AG20443 (cell line): ENCODE measurements around the gene DHCR7.

Experiments
- DNase-seq: peaks from one replicate; pipeline ENCODE4 v3.0.0; 2012; ENCODE audit warnings: low spot score, mixed read lengths

DHCR7 gene, protein sequence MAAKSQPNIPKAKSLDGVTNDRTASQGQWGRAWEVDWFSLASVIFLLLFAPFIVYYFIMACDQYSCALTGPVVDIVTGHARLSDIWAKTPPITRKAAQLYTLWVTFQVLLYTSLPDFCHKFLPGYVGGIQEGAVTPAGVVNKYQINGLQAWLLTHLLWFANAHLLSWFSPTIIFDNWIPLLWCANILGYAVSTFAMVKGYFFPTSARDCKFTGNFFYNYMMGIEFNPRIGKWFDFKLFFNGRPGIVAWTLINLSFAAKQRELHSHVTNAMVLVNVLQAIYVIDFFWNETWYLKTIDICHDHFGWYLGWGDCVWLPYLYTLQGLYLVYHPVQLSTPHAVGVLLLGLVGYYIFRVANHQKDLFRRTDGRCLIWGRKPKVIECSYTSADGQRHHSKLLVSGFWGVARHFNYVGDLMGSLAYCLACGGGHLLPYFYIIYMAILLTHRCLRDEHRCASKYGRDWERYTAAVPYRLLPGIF

DNA sequence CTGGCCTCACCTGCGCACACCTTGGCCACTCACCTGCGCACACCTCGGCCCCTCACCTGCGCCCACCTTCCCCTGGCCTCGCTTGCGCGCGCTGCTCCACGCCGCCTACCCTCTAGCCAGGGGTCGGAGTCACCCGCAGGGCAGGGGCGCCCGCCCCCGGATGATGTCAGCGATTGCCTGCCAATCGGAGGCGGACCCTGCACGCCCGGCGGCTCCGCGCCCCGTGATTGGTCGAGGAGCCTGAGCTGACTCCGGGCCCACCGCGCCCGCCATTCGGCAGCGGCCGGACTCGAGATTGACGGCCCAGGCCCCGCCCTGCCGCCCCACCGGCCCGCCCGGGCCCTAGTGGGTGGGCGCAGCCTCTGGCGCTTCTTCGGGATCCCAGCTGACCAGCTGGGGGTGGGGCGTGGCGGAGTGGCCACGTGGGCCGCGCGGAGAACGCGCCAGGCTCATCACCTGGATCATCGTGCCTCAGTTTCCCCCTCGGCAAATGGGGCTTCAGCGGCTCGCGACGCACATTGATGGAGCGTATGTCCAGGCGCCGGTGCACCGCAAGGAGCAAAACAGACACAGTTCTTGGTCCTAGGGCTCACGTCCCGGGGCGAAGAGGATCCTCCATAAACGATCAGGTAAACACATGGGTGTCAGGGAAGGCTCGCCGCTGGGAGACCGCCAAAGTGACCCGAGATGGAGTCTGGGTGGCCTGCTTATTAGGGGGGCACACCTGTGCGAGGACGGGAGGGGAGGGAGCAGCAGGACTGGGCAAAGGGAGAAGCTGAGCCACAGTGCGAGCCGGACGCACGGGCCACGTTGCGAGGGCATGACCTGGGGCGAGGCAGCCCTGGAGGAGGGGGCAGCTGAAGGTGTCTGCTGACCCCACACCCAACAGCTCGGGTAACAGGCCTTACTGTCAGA, at the start of gene DHCR7:
Gene DHCR7 (minus strand): TSS at position 137 of the 915 bp plus-strand sequence. CDS start 3,441 bp downstream, outside the sequence.
- DNase-seq, result peak; percentile 99

DNA sequence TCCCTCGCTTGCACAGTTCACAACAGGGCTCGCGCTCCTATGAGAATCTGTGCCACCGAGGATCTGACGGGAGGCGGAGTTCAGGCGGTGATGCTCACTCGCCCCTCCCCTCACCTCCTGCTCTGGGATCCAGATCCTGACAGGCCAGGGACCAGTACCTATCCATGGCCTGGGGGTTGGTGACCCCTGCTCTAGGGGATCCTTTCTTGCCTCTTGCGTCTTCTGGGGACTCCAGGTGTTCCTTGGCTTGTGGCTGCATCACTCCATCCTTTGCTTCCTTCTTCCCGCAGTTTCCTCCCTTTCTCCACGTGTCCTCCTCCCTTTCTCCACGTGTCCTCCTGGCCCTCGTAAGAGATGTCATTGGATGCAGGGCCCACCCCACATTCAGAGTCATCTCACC, 48.2 kb upstream of the DHCR7 start:
- DNase-seq, result no peak

DNA sequence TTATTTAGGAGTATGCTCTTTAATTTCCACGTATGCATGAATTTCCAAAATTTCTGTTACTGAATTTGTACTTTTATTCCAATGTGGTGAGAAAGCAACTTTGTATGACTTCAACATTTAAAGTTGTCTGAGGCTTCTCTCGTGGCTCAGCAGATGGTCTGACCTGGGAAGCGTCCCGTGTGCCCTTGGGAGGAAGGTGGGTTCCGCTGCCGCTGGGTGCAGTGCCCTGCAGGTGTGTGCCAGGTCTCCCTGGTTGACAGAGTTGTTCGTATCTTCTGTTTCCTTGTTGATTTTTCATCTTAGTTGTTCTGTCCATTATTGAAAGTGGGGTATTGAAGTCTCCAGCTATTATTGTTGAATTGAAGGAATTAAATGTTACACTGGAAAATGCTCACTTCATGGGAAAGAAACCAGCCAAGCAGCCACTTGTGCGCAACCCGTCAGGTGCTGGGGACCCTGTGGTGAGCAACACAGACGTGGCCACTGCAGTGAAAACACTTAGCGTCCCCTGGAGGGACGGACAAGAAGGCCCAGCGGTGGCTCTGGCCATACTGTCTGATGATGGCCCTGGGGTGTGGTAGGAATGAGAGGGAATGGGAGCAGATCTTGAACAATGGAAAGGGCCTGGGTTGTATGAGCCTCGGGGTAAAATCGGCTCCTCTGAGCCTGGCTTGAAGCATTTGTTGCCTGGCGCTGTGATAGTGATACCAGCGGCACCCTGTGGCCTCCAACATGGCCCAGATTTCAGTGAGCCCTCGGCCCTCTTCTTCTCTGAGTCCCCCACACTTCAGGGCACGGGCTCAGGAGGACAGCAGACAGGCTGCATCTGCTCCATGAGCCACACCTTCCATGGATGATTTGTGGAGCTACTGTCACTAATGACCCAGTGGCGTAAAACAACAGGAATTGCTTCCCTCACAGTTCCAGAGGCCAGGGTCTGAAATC, 47.4 kb upstream of the DHCR7 start:
- no peak for DNase-seq

DNA sequence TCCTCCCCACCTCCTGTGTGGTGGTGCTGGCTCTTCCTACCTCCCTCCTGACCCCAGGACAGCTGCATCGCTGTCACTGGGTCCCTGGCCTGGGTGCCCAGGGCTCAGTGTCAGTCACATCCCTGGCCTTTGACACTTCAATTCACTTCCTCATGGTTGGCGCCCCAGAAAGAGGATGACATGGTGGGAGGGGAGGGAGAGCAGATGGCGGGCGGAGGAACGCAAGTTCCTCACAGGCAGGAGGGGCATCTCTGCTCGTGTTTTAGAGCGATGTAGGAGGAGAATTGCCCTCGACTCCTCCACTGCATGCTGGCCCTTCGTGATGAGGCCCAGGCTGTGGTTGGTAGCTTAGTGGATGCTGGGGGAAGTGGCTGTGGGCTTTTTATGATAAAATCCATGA, 43.7 kb upstream of the DHCR7 start:
- no peak for DNase-seq

DNA sequence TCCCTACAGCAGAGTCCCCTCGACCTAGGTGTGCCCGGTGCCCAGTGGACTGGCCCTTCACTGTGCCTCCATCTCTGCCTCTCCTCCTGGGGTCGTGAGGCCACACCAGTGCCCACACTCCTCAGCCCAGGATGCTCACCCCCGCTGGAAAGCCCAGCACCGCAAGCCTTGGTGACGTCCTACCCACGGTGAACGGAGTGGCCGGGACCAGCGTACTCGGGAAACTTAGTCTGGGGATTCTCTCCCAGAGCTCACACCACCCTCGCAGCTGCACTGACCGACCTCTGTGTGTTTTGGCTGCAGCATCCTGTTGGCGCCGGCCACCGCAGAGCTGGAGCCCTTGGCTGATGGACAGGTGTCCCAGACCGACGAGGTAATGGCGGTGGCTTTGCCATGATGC, 43.3 kb upstream of the DHCR7 start:
- no peak for DNase-seq

DNA sequence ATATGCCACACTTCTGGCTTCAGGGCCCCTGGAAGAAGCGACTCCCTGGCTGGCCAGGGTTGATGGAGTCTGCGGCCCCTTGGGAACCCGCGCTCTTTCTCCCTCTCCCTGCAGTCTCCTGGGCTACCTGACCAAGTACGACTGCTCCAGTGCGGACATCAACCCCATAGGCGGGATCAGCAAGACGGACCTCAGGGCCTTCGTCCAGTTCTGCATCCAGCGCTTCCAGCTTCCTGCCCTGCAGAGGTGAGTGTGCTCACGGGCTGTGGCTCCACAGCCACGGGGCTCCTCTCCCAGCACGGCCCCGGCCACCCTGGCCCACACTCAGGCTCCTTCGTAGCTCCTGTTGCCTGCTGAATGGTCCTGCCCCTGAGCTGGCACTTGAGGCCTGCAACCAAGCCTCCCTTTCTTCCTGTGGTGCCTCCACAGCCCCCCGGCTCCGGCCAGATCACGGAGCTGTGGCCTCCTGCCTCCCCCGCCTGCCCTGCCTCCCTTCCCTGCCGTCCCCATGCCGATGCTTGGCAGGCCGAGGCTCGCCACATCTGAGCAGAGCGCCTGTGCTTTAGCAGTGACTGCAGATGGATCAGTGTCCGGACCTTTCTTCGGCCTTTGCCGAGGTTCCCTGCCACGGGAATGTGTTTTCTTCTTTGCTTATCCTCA, 42.7 kb upstream of the DHCR7 start:
- no peak for DNase-seq

DNA sequence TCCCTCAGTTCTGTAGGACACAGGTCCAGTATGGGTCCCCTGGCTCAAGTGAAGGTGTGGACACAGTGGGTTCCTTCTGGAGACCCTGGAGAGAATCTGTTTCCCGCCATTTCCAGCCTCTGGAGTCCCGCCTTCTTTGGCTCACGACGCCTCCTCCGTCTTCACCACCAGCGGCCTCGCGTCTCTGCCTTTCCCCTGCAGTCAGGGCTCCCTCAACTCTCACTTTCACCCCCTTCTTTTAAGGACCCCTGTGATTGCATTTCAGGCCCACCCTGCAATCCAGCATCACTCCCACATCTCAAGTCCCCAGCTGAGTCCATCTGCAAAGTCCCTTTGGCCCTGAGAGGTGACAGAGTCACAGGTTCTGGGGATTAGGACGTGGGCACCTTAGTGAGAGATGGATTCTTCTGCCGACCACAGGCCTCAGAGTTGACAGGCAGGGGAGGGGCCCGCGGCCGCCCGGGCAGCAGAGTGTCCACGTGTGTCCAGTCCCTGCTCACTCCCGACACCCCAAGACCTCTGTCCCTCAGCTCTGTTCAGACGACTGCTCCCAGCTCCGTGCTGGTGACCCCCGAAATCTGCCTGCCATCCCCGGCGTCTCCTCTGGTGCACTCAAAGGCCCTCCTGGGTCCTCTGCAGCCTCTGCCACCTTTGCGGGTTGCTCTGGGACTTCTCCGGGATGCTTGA, 42.0 kb upstream of the DHCR7 start:
- DNase-seq, result no peak

DNA sequence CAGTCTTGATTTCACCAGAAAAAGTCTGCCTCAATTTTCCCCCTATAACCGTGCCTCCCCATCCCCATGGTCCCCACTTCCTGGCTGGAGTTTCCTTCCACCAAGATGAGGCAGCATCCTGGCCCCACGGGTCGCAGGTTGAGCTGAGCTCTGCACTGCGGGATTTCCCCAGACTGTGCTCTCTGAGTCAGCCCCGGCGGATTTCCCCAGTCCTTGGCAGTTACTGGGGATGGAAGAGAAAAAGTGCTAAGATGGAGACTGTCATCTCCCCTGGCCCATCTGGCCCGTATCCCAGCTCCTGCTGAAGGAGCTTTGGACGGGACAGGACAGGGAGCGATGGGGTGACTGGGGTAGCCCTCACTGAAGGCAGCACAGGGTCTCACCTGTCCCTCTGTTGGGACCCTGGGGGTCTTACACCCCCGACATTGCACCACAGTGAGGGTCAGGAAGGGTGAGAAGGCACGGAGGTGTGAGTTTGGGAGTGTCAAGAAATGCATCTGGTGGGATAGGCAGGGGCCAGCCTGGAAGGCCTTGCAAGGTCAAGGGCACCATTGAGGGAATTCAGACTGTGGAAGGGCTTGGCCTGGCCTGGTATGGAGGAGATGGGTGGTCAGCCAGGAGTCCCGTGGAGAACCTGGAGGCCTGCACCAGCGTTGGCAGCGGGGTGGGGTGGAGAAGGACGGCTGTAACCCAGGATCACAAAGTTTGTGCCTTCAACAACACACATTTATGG, 41.3 kb upstream of the DHCR7 start:
- no peak for DNase-seq

DNA sequence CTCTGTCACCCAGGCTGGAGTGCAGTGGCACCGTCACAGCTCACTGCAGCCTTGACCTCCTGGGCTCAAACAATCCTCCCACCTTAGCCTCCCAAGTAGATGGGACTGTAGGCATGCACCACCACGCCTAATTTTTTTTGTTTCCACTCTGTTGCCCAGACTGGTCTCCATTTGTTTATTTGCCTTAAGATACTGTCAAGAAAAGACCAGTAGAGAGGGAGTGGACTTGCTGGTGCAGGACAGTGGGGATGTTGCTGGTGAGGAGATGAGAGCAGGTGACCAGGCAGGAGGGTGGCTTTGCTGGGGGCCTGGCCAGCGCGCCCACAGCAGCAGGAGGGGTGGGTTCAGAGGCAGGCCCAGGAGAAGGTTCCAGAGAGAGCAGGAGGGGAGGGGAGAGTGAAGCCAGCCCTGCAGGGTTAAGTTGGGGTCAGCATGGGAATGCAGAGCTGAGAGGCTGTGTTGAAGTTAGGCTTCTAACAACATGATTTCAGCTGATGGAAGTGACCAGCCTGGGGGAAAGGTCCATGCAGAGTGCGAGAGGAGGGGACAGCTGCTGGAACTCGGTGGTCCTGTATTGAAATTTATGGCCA, 40.6 kb upstream of the DHCR7 start:
- DNase-seq, result no peak

DNA sequence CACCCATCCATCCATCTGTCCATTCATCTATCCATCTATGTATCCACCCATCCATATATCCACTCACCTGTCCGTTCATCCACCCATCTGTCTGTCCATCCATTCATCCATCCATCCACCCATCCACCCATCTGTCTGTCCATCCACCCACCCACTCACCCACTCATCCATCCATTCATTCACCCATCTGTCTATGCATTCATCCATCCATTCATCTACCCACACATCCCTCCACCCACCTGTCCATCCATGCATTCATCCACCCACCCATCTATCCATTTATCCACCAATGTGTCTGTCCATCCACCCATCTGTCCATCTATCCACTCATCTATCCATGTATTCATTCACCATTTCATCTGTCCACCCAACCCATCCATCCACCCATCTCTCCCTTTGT, 38.1 kb upstream of the DHCR7 start:
- no peak for DNase-seq

DNA sequence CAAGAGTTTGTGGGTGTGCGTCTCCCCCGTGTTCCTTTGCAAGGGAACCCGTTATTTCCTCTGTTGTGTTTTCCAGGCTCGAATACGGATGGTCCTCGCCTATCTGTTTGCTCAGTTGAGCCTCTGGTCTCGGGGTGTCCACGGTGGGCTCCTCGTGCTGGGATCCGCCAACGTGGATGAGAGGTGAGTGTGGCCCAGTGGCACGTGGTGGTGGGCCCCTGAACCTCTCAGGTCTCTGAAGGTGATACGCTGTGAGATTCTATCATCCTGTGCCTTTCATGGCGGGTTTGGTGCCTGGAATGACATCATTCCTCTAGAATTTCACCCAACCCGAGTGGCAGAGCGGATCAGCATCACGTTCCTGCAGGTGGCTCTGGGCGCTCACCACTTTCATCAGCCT, 37.3 kb upstream of the DHCR7 start:
- no peak for DNase-seq

DNA sequence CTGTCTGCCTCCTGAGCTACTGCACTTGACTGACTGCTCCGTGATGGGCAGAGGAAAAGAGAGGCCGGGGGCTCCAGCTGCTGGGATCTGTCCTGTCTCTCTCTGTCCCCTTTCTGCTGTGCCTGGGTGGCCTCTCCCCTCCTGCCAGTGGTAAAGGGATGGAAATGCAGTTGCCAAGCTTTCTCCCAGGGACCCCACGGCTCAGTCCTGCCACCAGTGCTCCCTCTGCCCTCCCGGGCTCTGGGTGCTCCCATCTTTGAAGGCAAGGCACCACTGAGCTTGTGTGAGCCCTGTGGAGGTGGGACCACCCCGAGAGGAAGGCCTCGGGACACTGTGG, 36.8 kb upstream of the DHCR7 start:
- DNase-seq, result no peak

DNA sequence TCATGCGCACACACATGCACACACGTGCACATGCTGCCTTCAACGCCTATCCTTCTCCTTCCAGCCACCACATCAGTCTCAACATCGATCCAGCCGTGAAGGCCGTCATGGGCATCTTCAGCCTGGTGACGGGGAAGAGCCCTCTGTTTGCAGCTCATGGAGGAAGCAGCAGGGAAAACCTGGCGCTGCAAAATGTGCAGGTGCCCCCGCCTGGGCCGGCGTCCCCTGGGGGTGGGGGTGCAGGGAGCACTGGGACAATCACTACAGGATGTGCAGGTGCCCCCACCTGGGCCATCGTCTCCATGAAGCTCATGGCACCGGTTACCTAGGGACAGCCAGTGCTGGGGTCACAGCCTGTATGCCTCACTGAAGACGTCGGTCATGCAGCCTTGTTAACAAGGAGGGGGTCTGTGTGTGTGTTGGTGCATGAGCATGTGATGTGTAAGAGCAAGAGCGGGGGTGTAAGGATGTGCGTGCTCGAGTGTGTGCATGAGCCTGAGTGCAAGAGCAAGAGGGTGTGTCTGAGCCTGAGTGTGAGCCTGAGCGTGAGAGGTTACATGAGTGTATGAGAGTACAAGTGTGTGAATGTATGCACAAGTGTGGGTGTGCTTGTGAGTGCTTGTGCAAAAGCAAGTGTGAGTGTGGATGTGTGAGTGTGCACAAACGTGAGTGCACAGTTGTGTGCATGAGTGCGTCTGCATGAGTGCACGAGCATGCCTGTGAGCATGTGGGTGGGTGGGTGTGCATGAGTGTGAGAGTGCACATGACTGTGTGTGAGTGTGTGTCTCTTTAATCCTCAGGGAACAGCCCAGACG, 36.3 kb upstream of the DHCR7 start:
- DNase-seq, result no peak

DNA sequence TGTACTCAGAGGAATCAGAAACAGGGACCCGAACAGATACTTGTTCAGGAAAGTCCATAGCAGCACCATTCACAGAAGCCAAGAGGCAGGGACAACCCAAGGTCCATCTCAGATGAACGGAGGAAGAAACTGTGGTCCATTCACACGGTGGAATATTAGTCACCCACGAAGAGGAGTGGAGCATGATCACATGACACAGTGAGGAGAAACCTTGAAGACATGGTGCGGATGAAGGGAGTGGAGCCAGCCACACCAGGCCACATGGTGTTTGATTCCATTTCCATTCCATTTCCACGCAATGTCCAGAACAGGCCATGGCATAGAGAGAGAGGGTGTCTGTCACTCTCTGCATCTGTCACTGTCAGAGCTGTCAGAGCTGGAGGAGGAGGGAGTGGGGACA, 35.5 kb upstream of the DHCR7 start:
- no peak for DNase-seq

DNA sequence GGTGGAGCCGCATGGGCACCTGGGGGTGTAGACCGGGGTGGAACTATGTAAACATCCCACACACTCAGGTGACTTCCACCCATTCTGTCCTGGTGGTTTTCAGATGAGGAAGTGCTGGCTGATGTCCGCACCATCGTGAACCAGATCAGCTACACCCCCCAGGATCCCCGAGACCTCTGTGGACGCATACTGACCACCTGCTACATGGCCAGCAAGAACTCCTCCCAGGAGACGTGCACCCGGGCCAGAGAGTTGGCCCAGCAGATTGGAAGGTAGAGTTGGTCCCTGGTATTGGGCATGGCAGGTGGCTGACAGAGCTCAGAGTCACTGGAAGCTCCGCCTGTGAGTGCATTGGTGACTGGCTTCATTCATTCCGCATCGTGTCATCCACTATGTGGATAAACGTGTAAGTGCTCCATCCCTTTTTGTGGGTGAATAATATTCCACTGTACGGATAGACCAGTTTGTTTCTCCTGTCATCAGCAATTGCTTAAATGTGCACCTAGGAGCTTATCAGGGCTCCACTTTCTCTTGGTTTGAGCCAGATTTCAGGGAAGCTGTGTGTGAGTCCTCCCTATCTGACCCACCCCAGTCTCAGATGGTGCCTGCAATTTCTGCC, 34.7 kb upstream of the DHCR7 start:
- no peak for DNase-seq

DNA sequence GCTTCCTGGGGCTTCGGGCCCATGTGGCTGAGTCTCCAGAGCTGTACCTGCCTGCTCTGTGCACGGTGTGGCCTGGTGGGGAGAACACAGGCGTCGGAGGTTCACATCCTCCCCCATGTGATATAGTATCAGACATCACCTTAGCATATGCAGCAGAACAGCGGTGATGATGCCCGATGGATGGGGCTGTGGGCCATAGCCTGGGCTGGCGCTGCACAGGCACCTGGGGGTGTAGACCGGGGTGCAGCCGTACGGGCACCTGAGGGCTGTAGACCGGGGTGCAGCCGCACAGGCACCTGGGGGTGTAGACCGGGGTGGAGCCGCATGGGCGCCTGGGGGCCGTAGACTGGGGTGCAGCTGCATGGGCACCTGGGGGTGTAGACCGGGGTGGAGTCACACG, 34.0 kb upstream of the DHCR7 start:
- no peak for DNase-seq

DNA sequence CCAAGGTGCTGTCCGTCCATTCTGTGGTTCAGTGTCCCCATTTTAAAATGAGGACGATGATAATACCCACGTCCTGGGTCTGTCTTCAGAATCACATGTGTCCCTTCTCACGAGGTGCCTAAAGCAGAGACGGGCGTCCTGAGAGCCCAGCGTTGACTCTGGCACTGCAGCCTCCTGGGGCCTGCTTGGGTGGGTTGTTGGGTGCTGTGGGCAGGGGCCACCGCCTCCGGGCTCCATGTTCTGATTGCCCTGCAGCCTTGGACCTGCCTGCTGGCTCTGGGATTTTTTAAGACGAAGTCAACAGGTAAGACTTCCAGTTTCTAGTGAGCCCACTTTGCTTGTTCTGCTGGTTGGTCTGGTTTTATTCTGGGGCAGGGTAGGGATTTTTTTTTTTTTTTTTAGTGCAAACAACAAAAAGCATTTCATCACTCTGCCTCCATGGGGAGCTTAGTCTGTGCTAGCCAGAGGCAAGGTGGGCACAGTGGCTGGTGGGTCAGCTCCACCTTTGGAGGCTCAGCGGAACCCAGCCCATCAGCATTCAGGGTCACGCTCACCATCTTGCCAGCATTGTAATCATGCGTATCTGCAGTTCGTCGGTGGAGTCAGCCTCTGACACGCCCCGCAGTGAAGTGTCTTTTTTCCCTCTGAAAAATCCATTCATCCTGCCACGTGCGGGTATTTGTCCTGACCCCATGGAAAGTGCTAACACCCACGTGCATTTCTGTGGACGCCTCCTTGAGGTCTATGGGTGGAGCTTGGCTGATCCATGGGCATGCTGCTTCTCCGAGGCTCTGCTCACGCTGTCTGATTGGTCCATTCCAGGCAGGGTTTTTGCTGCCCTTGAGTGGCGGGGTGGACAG, 33.1 kb upstream of the DHCR7 start:
- no peak for DNase-seq

DNA sequence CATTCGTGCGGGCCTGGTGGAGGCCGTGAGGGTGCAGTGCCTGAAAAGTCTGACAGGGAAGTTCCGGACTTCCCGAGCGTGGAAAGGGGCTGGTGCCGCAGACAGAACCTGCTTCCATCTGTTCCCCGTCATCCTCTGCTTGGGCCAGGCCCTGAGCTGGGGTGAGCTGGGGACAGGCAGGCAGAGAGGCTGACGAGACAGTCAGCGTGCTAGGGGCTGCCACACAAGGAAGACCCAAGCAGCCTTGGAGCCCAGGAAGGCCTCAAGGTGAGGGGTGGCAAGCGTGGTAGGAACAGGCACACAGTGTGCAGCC, 30.3 kb upstream of the DHCR7 start:
- no peak for DNase-seq
